ENCODE measurements around the gene C1QTNF9. TPM values are rescaled to one million over a fixed set of nuclear protein-coding genes. Genes with fewer than 3 reads are reported as not detected.

Gene C1QTNF9
- total RNA-seq, 1 experiment from 2014 or later: not detected

GRCh38 chr13:24267801-24268200 is 41.6 kb upstream of the C1QTNF9 start:
- Mint-ChIP-seq H3K27me3 (ENCODE audit: insufficient read depth, unreplicated experiment) (no peaks in the 10 kb centered on the region), H3K27ac (ENCODE audit: unreplicated experiment) (peak overlapping the region; percentile 34), H3K4me3 (ENCODE audit: unreplicated experiment) (no peak overlapping the region), H3K9me3 (ENCODE audit: unreplicated experiment) (no peaks in the 10 kb centered on the region), H3K4me1 (ENCODE audit: low read depth, unreplicated experiment) (peaks cover 23% of the 10 kb centered on the region), H3K36me3 (ENCODE audit: insufficient read depth, unreplicated experiment) (no peaks in the 10 kb centered on the region)
- Histone ChIP-seq H3K4me1 (peaks cover 28% of the 10 kb centered on the region), H3K36me3 (ENCODE audit: control insufficient read depth, insufficient read depth, low read length) (no peaks in the 10 kb centered on the region), H3K4me3 (ENCODE audit: low read depth, low read length) (no peak overlapping the region), H3K9me3 (no peaks in the 10 kb centered on the region), H3K27me3 (replicated peaks; ENCODE audit: control insufficient read depth, insufficient read depth, low read length) (no peaks in the 10 kb centered on the region)
- BruUV-seq (replicated peaks): no TSS peak
- intact Hi-C loops (cut with micrococcal nuclease; ENCODE audit: unreplicated experiment): no loop called here
- POLR2A ChIA-PET: no interaction called here
- CTCF ChIA-PET: no interaction called here
- no peak for DNase-seq
- no peak for TF ChIP-seq CTCF (IDR thresholded peaks at IDR 0.05; ENCODE audit: insufficient read depth in 1 of 2, low read depth in 1 of 2, low read length in 1 of 2, severe bottlenecking in 1 of 2, unreplicated experiment in 1 of 2)

- no peak for DNase-seq
- no peak overlapping the region for H3K4me3 ChIP-seq (ENCODE audit: low read depth, low read length)
- H3K36me3 Mint-ChIP-seq (ENCODE audit: insufficient read depth, unreplicated experiment): no peaks in the 10 kb centered on the region
- no peaks in the 10 kb centered on the region for H3K27me3 Mint-ChIP-seq (ENCODE audit: insufficient read depth, unreplicated experiment)
- peaks cover 13% of the 10 kb centered on the region for H3K4me1 Mint-ChIP-seq (ENCODE audit: low read depth, unreplicated experiment)
- no peaks in the 10 kb centered on the region; the same call in 1 of the 2 replicates for H3K36me3 ChIP-seq (ENCODE audit: control insufficient read depth, insufficient read depth, low read length)
- H3K27ac Mint-ChIP-seq (ENCODE audit: unreplicated experiment): no peak overlapping the region
- no peaks in the 10 kb centered on the region for H3K9me3 Mint-ChIP-seq (ENCODE audit: unreplicated experiment)
- intact Hi-C loops (cut with micrococcal nuclease; ENCODE audit: unreplicated experiment): no loop called here
- no peak for TF ChIP-seq CTCF (IDR thresholded peaks at IDR 0.05; ENCODE audit: insufficient read depth in 1 of 2, low read depth in 1 of 2, low read length in 1 of 2, severe bottlenecking in 1 of 2, unreplicated experiment in 1 of 2)
- BruUV-seq (replicated peaks): no TSS peak
- H3K4me1 ChIP-seq: peaks cover 24% of the 10 kb centered on the region
- no peak overlapping the region for H3K4me3 Mint-ChIP-seq (ENCODE audit: unreplicated experiment)
- CTCF ChIA-PET: interaction anchor here (0.6 kb wide), 1 partner anchor 10 kb away, joined by 3 read pairs; no protein-coding TSS in a partner anchor
- POLR2A ChIA-PET: no interaction called here
- no peaks in the 10 kb centered on the region for H3K9me3 ChIP-seq
- no peaks in the 10 kb centered on the region for H3K27me3 ChIP-seq (replicated peaks; ENCODE audit: control insufficient read depth, insufficient read depth, low read length)
These were observed 39.6 kb upstream of the C1QTNF9 start for GRCh38 chr13:24269821-24270220.

GRCh38 chr13:24270639-24271141 is 38.7 kb upstream of the C1QTNF9 start:
- peak overlapping the region; percentile 8 for H3K27ac Mint-ChIP-seq (ENCODE audit: unreplicated experiment)
- intact Hi-C loops (cut with micrococcal nuclease; ENCODE audit: unreplicated experiment): no loop called here
- H3K36me3 ChIP-seq (ENCODE audit: control insufficient read depth, insufficient read depth, low read length): no peaks in the 10 kb centered on the region; the same call in 1 of the 2 replicates
- H3K36me3 Mint-ChIP-seq (ENCODE audit: insufficient read depth, unreplicated experiment): no peaks in the 10 kb centered on the region
- peaks cover 24% of the 10 kb centered on the region for H3K4me1 ChIP-seq
- H3K9me3 Mint-ChIP-seq (ENCODE audit: unreplicated experiment): no peaks in the 10 kb centered on the region
- POLR2A ChIA-PET: interaction anchor here (0.5 kb wide), 1 partner anchor 110 kb away, joined by 3 read pairs; no protein-coding TSS in a partner anchor
- H3K4me3 ChIP-seq (ENCODE audit: low read depth, low read length): peak overlapping the region; percentile 2; the same call in 1 of the 2 replicates
- peak overlapping the region; percentile 53 for H3K4me3 Mint-ChIP-seq (ENCODE audit: unreplicated experiment)
- TF ChIP-seq CTCF (IDR thresholded peaks at IDR 0.05; ENCODE audit: insufficient read depth in 1 of 2, low read depth in 1 of 2, low read length in 1 of 2, severe bottlenecking in 1 of 2, unreplicated experiment in 1 of 2): no peak
- no peaks in the 10 kb centered on the region for H3K27me3 Mint-ChIP-seq (ENCODE audit: insufficient read depth, unreplicated experiment)
- no peaks in the 10 kb centered on the region for H3K27me3 ChIP-seq (replicated peaks; ENCODE audit: control insufficient read depth, insufficient read depth, low read length)
- BruUV-seq (replicated peaks): no TSS peak
- peak; percentile 51 to 57 for DNase-seq
- no peaks in the 10 kb centered on the region for H3K9me3 ChIP-seq
- CTCF ChIA-PET: no interaction called here
- peaks cover 13% of the 10 kb centered on the region for H3K4me1 Mint-ChIP-seq (ENCODE audit: low read depth, unreplicated experiment)
